Psoas muscle (tissue), 8 donors: ENCODE results near the gene POU1F1. TPM values are rescaled to one million over a fixed set of nuclear protein-coding genes. Genes with fewer than 3 reads are reported as not detected.

ENCODE experiments used
- ATAC-seq, 4 donors: fragments of 200-7000 bp; cut with Tn5 transposase; one replicate each; pipeline ENCODE4 v1.9.1; 2020; ENCODE audit warnings: moderate library complexity in 3 of 4, mild to moderate bottlenecking in 2 of 4
- DNase-seq, 2 donors: peaks; one replicate each; pipeline ENCODE4 v3.0.0-alpha.2; 2020
- H3K27ac ChIP-seq: fragments of 200-600 bp; one replicate; pipeline ENCODE4 v1.8.0; 2022
- H3K27me3 ChIP-seq, 3 donors: fragments of 200-600 bp in 1 of 3; one replicate each; pipeline versions ENCODE4 v1.6.1 to v1.8.0; 2013 to 2022; ENCODE audit warnings: low read length in 2 of 3, mild to moderate bottlenecking in 2 of 3, moderate library complexity in 1 of 3; ENCODE audit not compliant: insufficient read depth in 3 of 3
- H3K36me3 ChIP-seq, 2 donors: fragments of 200-600 bp in 1 of 2; one replicate each; pipeline versions ENCODE4 v1.6.1 to v1.8.0; 2013 to 2022; ENCODE audit warnings: low read depth in 1 of 2, mild to moderate bottlenecking in 1 of 2, moderate library complexity in 1 of 2; ENCODE audit not compliant: insufficient read depth in 1 of 2
- H3K4me1 ChIP-seq: fragments of 200-600 bp; one replicate; pipeline ENCODE4 v1.8.0; 2022
- H3K4me3 ChIP-seq: fragments of 200-600 bp; one replicate; pipeline ENCODE4 v1.8.0; 2022; ENCODE audit warnings: mild to moderate bottlenecking
- H3K9me3 ChIP-seq: fragments of 200-600 bp; one replicate; pipeline ENCODE4 v1.8.0; 2022
- CTCF ChIP-seq: fragments of 200-600 bp; IDR thresholded peaks from one replicate; pipeline ENCODE4 v1.8.0; 2022; ENCODE audit warnings: antibody characterized with exemption
- WGBS, 3 donors: extraction: QIAGEN DNeasy Blood & Tissue Kit; methylation state at CpG; one replicate each; pipeline versions ENCODE4 v1.1.6 to v1.1.7; 2013; 5-methylcytosine and 5-hydroxymethylcytosine counted together
- intact Hi-C, 2 donors: fragments of 100-400 bp; cut with DNase I; formaldehyde crosslinking; loops; one replicate each; pipeline versions ENCODE4 v1.11.0 to v1.14.2; 2022
- polyA plus RNA-seq, 3 donors: library from polyadenylated mRNA; stranded (reverse); fragments of 200-250 nt; gene quantifications; one replicate each; pipeline ENCODE4 v1.2.3, GENCODE V29; 2013
- total RNA-seq, 4 donors: library from RNA; stranded (reverse); fragmentation: NEBNext Ultra II Directional in 2 of 4; extraction: Animal tissue kit (Norgen Biotek cat#: 25700) in 2 of 4; gene quantifications; one replicate each; pipeline versions ENCODE4 v1.2.1 to v1.2.4, GENCODE V29; 2021 to 2023
- donor health status: healthy with polysubstance abuse.
- donor health status: DM: no; HTN: no; CAD: no; lungs with moderate emphysema.
- donor health status: Bipolar disorder and iron deficiency.
- donor health status: healthy.
- donor health status: DM: yes; HTN: yes; CAD: no.
- donor health status: DM: no; HTN: no; CAD: no.
- donor health status: DM: no; HTN: no; CAD: no.
- donor health status: DM: yes; HTN: yes; CAD: no.

Gene POU1F1
- total and polyA plus RNA-seq, 7 donors: 0.01 TPM; not detected in 6

GRCh38 chr3:87268646-87269211 lies 7.7 kb downstream of the POU1F1 start:
- H3K9me3 ChIP-seq: no peaks in the 10 kb centered on the region
- DNase-seq (no peak), ATAC-seq (no peak)
- no peaks in the 10 kb centered on the region for H3K27me3 ChIP-seq
- TF ChIP-seq CTCF: no peak
- 50 to 62% (median 60%) methylated on average over 4 of the region's 4 CpGs for WGBS, 3 donors
- H3K36me3 ChIP-seq: no peaks in the 10 kb centered on the region
- H3K4me1 ChIP-seq: no peaks in the 10 kb centered on the region
- H3K4me3 ChIP-seq: no peak overlapping the region
- intact Hi-C loops: no loop called here
- H3K27ac ChIP-seq: no peak overlapping the region

- Histone ChIP-seq H3K27ac (no peak overlapping the region), H3K36me3 (no peaks in the 10 kb centered on the region), H3K9me3 (no peaks in the 10 kb centered on the region), H3K4me3 (no peak overlapping the region), H3K27me3 (no peaks in the 10 kb centered on the region), H3K4me1 (no peaks in the 10 kb centered on the region)
- TF ChIP-seq CTCF: no peak
- ATAC-seq: no peak
- DNase-seq: no peak
- WGBS, 3 donors: 72 to 77% (median 73%) methylated on average over 8 of the region's 8 CpGs
- intact Hi-C loops: no loop called here
These were observed 8.3 kb downstream of the POU1F1 start for GRCh38 chr3:87267953-87268645.

- H3K36me3 ChIP-seq: no peaks in the 10 kb centered on the region
- H3K9me3 ChIP-seq: no peaks in the 10 kb centered on the region
- no peak overlapping the region for H3K4me3 ChIP-seq
- no peak for TF ChIP-seq CTCF
- H3K27me3 ChIP-seq: no peaks in the 10 kb centered on the region
- ATAC-seq: no peak
- DNase-seq: no peak
- H3K27ac ChIP-seq: no peak overlapping the region
- H3K4me1 ChIP-seq: no peaks in the 10 kb centered on the region
- intact Hi-C loops: no loop called here
- 53 to 60% (median 57%) methylated on average over 2 of the region's 2 CpGs for WGBS, 3 donors
These were observed 14.5 kb downstream of the POU1F1 start for GRCh38 chr3:87261925-87262324.

GRCh38 chr3:87260270-87260669 lies 16.1 kb downstream of the POU1F1 start:
- H3K36me3 ChIP-seq: peaks cover 0 to 8% of the 10 kb centered on the region in 2 donors
- H3K27me3 ChIP-seq: no peaks in the 10 kb centered on the region
- no peak overlapping the region for H3K4me3 ChIP-seq
- DNase-seq (no peak), ATAC-seq (no peak)
- H3K4me1 ChIP-seq: no peaks in the 10 kb centered on the region
- WGBS, 3 donors: 41 to 47% (median 42%) methylated on average over 4 of the region's 4 CpGs
- no peak overlapping the region for H3K27ac ChIP-seq
- no peaks in the 10 kb centered on the region for H3K9me3 ChIP-seq
- peak; percentile 52 for TF ChIP-seq CTCF
- intact Hi-C loops: no loop called here
